GM19468 (cell line): Measurements from ENCODE around the gene PPP6R2.

Experiments
- ATAC-seq: cut with Tn5 transposase; IDR thresholded peaks from one replicate; pipeline ENCODE4 v1.9.1; 2021; ENCODE audit warnings: mild to moderate bottlenecking, moderate library complexity, moderate number of reproducible peaks; ENCODE audit not compliant: unreplicated experiment; ENCODE audit errors: extremely low read depth

Gene PPP6R2

GRCh38 chr22:50459496-50460140, 116.5 kb downstream of the PPP6R2 start:
- ATAC-seq, result no peak

- ATAC-seq, result no peak
Observed at GRCh38 chr22:50460938-50461337, 117.8 kb downstream of the PPP6R2 start.

- no peak for ATAC-seq
Observed at GRCh38 chr22:50461536-50461935, 118.4 kb downstream of the PPP6R2 start.

- ATAC-seq, result no peak
Observed at GRCh38 chr22:50461979-50462540, 118.9 kb downstream of the PPP6R2 start.

- ATAC-seq, result no peak
Observed at GRCh38 chr22:50463188-50463900, 120.2 kb downstream of the PPP6R2 start.

GRCh38 chr22:50464451-50464850, 121.3 kb downstream of the PPP6R2 start:
- no peak for ATAC-seq

GRCh38 chr22:50465066-50465930, 122.2 kb downstream of the PPP6R2 start:
- no peak for ATAC-seq

GRCh38 chr22:50467341-50467740, 124.2 kb downstream of the PPP6R2 start:
- no peak for ATAC-seq

GRCh38 chr22:50467773-50468440, 124.8 kb downstream of the PPP6R2 start:
- no peak for ATAC-seq

- no peak for ATAC-seq
Observed at GRCh38 chr22:50468626-50469025, 125.5 kb downstream of the PPP6R2 start.

- ATAC-seq, result peak; percentile 12
Observed at GRCh38 chr22:50469377-50470305, 126.5 kb downstream of the PPP6R2 start.

GRCh38 chr22:50470491-50470890, 127.4 kb downstream of the PPP6R2 start:
- ATAC-seq, result no peak

GRCh38 chr22:50471197-50471847, 128.2 kb downstream of the PPP6R2 start:
- no peak for ATAC-seq

- no peak for ATAC-seq
Observed at GRCh38 chr22:50471962-50472361, 128.8 kb downstream of the PPP6R2 start.

GRCh38 chr22:50473088-50473487, 130.0 kb downstream of the PPP6R2 start:
- ATAC-seq, result no peak

- no peak for ATAC-seq
Observed at GRCh38 chr22:50473855-50474671, 130.9 kb downstream of the PPP6R2 start.

GRCh38 chr22:50474710-50475651, 131.9 kb downstream of the PPP6R2 start, which contains the start of gene SBF1:
Gene SBF1, minus strand, starts transcription at chr22:50475035. Its CDS starts 195 bp downstream, at chr22:50474840.
- peak; percentile 47 for ATAC-seq
